ENCODE data around the gene PTPRG.

GRCh38 chr3:62131050-62131449 lies 569.7 kb downstream of the PTPRG start:
- TF ChIP-seq CTCF (IDR thresholded peaks at IDR 0.05; ENCODE audit: low read depth, low read length) (no peak), EZH2phosphoT487 (IDR thresholded peaks at IDR 0.05; ENCODE audit: low read depth) (no peak)

Data from OCI-LY3 (cell line).